GM10266 (cell line): ENCODE data around the gene MAP3K4.

Experiments
- DNase-seq: peaks from one replicate; pipeline ENCODE4 v3.0.0; 2012; ENCODE audit errors: extremely low spot score
- CTCF ChIP-seq: IDR thresholded peaks from 2 replicates; pipeline ENCODE4 v1.5.1; 2012; ENCODE audit warnings: mild to moderate bottlenecking, low read depth; ENCODE audit not compliant: control insufficient read depth, insufficient read depth; ENCODE audit errors: missing control alignments

Gene MAP3K4

GRCh38 chr6:161038229-161039031 is 46.9 kb downstream of the MAP3K4 start:
- peak; percentile 10 for DNase-seq
- TF ChIP-seq CTCF, result no peak

GRCh38 chr6:161041274-161041673 is 49.7 kb downstream of the MAP3K4 start:
- DNase-seq, result no peak
- TF ChIP-seq CTCF, result no peak

GRCh38 chr6:161044335-161044734 is 52.8 kb downstream of the MAP3K4 start:
- DNase-seq, result no peak
- no peak for TF ChIP-seq CTCF

GRCh38 chr6:161048641-161049040 is 57.1 kb downstream of the MAP3K4 start:
- no peak for TF ChIP-seq CTCF
- DNase-seq, result no peak

GRCh38 chr6:161050134-161050765 is 58.7 kb downstream of the MAP3K4 start:
- TF ChIP-seq CTCF, result no peak
- DNase-seq, result no peak

- no peak for DNase-seq
- no peak for TF ChIP-seq CTCF
Observed at GRCh38 chr6:161053103-161053502, 61.5 kb downstream of the MAP3K4 start.

GRCh38 chr6:161054876-161055275 is 63.3 kb downstream of the MAP3K4 start:
- no peak for DNase-seq
- no peak for TF ChIP-seq CTCF
